HG03342 (cell line): ENCODE measurements around the gene GET3.

Experiments used
- ATAC-seq: cut with Tn5 transposase; IDR thresholded peaks from one replicate; pipeline ENCODE4 v1.9.1; 2021; ENCODE audit warnings: mild to moderate bottlenecking, moderate library complexity; ENCODE audit not compliant: unreplicated experiment

Gene GET3

GRCh38 chr19:12750851-12751250 lies 13.6 kb downstream of the GET3 start:
- ATAC-seq, result no peak

GRCh38 chr19:12751635-12752034 lies 14.3 kb downstream of the GET3 start, which contains the start of gene BEST2:
Gene BEST2, plus strand, starts transcription at chr19:12751791. Its CDS starts 802 bp downstream, at chr19:12752593.
- ATAC-seq, result no peak

GRCh38 chr19:12752056-12752781 lies 14.9 kb downstream of the GET3 start:
- ATAC-seq, result no peak

- no peak for ATAC-seq
Measured at GRCh38 chr19:12754465-12755196, 17.3 kb downstream of the GET3 start.

GRCh38 chr19:12756150-12756883 lies 19.0 kb downstream of the GET3 start:
- no peak for ATAC-seq

DNA sequence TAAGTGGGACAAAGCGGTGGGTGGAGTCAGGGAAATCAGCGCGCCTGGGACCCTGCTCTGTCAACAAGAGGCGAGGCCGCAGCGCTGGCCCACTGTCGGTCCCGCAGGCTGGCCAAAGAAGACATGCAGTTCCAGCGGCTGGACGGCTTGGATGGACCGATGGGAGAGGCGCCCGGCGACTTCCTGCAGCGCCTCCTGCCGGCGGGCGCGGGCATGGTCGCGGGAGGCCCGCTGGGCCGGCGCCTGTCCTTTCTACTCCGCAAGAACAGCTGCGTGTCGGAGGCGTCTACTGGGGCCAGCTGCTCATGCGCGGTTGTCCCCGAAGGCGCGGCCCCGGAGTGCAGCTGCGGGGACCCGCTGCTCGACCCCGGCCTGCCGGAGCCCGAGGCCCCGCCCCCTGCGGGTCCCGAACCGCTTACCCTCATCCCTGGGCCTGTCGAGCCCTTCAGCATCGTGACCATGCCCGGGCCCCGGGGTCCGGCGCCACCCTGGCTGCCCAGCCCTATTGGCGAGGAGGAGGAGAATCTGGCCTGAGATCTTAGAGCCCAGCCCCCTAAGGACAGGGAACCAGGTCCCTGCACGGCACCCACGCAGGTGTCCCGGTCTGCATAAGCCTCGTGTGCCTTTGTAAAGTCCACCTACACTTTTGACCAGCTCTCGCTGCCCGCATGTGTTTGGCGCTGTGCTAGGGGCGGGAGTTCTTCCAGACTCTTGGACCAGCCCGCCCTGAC lies 20.4 kb downstream of the GET3 start:
- ATAC-seq, result no peak

- ATAC-seq, result no peak
Measured at GRCh38 chr19:12759686-12760085, 22.4 kb downstream of the GET3 start.

- ATAC-seq, result no peak
Measured at GRCh38 chr19:12763100-12763499, 25.8 kb downstream of the GET3 start.

GRCh38 chr19:12764698-12765097 lies 27.4 kb downstream of the GET3 start:
- ATAC-seq, result no peak

DNA sequence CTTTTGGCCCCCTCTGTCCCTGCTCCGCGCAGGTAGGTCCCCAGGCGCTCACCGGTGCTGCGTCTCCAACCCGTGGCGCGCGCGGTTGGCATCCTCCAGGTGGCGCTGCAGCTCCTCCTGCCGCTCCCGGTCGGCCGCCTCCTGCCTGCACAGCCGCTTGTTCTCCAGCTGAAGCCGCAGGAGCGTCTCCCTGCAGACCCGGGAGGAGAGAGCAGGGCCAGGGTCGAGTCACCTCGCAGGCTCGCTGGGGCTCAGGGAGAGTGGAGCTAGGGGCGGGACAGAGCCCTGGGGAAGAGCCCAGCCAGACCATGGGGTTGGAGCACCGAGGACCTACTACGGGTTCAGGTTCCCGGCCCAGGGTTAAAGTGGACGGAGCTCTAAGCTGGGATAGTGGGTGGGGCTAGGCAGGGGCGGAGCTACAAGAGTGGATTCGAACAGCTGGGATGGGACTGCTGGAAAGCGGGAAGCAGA lies 28.8 kb downstream of the GET3 start:
- ATAC-seq, result no peak

DNA sequence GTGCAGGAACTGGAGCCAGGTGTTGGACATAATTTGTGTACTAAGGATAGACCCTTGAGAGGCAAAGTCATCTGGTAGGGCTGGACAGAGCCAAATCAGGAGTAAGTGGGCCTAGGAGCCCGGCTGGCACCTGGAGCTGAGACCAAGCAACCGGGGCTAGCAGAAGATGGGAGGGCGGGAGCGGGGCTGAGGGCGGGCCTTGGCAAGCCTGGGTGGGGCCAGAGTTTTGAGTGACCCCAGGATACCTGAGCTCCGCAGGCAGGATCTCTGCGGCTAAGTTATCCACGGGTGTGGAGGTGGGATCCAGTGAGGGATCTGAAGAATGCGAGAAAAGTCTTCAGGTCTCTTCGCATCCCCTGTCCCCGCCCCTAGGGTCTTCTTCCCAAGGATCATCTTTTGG lies 29.9 kb downstream of the GET3 start:
- ATAC-seq, result no peak

- ATAC-seq, result no peak
Measured at GRCh38 chr19:12767666-12768065, 30.4 kb downstream of the GET3 start.

DNA sequence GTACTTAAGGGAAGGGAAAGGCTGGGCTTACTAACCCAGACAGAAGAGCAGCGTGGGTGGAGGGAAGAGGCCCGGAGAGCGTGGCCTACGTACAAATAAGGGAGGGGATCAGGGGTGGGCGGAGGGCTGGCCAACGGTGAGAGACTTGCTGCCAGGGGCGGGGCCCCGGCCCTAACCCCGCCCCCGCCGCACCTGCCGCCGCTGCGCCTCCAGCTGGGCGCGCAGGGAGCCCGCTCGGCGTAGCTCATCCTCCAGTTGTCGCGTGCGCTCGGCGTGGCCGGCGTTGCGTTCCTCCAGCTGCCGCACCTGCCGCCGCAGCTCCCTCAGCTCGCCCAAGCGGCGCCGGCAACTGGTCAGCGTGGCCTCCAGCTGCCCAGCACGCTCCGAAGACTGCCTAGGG lies 32.4 kb downstream of the GET3 start:
- ATAC-seq, result no peak

DNA sequence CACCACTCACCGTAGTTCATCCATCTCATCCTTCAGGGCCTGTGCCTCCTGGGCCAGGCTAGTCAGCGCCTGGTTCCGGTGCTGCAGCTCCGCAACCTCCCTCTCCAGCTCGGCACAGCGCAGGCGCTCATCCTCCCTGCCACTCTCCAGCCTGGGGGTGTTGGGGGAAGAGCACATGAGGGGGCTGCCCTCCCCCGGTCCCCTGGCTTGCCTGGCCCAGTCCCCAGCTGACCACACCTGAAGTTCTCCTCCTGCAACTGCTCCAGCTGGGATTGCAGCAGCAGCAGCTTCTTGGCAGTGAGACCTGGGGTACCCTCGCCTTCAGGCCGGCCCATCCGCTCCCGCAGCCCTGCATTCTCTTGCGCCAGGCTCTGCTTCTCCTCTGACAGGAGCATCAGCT lies 33.6 kb downstream of the GET3 start:
- ATAC-seq, result no peak

- ATAC-seq, result no peak
Measured at GRCh38 chr19:12772323-12772722, 35.0 kb downstream of the GET3 start.

- no peak for ATAC-seq
Measured at GRCh38 chr19:12773571-12773970, 36.3 kb downstream of the GET3 start.

- no peak for ATAC-seq
Measured at GRCh38 chr19:12774588-12775555, 37.6 kb downstream of the GET3 start, which contains the start of gene HOOK2. Gene HOOK2, minus strand, starts transcription at chr19:12775552. Its CDS starts 103 bp downstream, at chr19:12775449.

DNA sequence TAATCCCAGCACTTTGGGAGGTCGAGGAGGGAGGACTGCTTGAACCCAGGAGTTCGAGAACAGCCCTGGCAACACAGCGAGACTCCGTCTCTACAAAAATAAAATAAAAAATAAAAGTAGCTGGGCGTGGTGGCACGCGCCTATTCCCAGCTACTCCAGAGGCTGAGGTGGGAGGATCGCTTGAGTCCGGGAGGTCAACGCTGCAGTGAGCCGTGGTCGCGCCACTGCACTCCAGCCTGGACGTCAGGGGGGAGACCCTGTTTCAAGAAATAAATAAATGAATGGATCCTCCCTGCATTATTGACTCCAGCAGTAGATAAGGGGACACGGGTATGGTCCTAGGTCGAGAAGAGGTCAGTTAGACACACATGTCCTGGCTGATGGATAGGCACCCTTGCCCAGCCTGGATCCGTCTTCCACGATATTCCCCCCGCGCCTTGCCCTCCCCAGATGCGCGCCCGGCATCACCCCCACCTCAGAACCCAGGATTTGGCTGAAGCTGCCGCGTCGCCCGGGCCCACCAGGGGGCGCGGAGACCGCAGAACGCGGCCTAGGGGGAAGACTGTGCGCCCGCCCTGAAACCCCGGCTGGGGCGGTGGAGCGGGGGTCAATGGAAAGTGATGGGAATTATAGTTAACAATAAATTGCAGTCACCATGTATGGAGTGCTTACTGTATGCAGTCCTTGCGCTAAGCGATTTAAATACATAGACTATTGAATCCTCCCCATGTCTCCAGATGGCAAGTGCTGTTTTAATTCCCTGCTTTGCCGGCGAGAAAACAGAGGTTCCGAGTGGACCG lies 40.1 kb downstream of the GET3 start:
- ATAC-seq, result no peak
